Activated CD8-positive, alpha-beta memory T cell treated with anti-CD3 and anti-CD28 coated beads, Interleukin-2, amount 50 U/mL, for 24 hours (primary cell): ENCODE data around the gene MRPS23.

ENCODE experiments used
- DNase-seq: peaks from one replicate; pipeline ENCODE4 v3.0.0-alpha.2; 2020; ENCODE audit errors: extremely low read depth

The MRPS23 gene

DNA sequence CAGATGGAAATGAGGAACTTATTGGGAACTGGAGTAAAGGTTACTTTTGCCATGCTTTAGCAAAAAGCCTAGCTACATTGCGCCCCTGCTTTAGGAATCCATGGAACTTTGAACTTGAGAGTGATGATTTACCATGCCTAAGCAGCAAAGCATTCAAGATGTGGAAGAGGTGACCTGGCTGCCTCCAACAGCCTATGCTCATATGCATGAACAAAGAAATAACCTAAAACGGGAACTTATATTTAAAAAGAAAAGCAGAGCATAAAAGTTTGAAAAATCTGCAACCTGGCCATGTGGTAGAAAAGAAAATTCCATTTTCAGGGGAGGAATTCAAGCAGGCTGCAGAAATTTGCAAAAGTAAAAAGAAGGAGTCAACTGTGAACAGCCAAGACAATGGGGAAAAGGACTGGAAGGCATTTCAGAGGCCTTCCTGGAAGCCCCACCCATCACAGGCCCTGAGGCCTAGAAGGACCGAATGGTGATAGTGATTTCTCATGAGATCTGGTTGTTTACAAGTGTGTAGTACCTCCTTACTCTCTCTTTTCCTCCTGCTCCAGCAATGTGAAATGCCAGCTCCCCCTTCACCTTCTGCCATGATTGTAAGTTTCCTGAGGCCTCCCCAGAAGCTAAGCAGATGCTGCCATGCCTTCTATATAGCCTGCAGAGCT is 48.7 kb downstream of the MRPS23 start:
- no peak for DNase-seq

- no peak for DNase-seq
Measured at GRCh38 chr17:57794841-57795240, 55.0 kb downstream of the MRPS23 start.

DNA sequence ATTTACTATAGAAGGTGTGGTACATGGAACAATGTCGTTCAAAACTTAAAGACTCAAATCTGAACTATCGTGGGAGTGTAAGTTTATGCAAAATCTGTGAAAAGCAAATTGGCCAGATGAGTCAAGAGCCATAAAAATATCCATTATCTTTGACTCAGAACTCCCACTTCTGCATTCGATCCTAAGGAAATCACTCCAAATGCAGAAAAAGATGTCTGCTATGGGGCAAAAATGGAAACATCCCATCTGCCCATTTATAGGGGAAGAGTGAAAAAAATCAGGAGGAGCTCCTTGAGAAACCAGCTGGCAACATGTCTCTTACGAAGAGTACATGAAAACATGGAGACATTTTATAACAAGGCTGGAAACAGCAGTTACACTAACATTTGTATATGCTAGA is 61.1 kb downstream of the MRPS23 start:
- no peak for DNase-seq

GRCh38 chr17:57785022-57785421 is 64.8 kb downstream of the MRPS23 start:
- no peak for DNase-seq
